ENCODE measurements around the gene DSC3.

DSC3 gene

GRCh38 chr18:30945761-30946160 is 96.8 kb downstream of the DSC3 start:
- no peaks in the 10 kb centered on the region for H3K27me3 ChIP-seq (ENCODE audit: control insufficient read depth, insufficient read depth, low read length)
- no peak for DNase-seq (ENCODE audit: low read depth, low spot score)
- no peaks in the 10 kb centered on the region for H3K36me3 ChIP-seq (ENCODE audit: control insufficient read depth, insufficient read depth, low read length)
- H3K4me3 ChIP-seq (ENCODE audit: low read length), result no peak overlapping the region
- WGBS (ENCODE audit: insufficient coverage, insufficient read length), result no CpG with 5 or more reads among the region's 8 CpGs
- no peaks in the 10 kb centered on the region for H3K4me1 ChIP-seq (ENCODE audit: control insufficient read depth, insufficient read depth, low read length)
- H3K9me3 ChIP-seq (ENCODE audit: control insufficient read depth, insufficient read depth, low read length), result no peaks in the 10 kb centered on the region
- no peak overlapping the region for H3K27ac ChIP-seq (ENCODE audit: low read length)

- DNase-seq (ENCODE audit: low read depth, low spot score), result no peak
- WGBS (ENCODE audit: insufficient coverage, insufficient read length), result no CpG with 5 or more reads among the region's 3 CpGs
- Histone ChIP-seq H3K4me3 (ENCODE audit: low read length) (no peak overlapping the region), H3K4me1 (ENCODE audit: control insufficient read depth, insufficient read depth, low read length) (no peaks in the 10 kb centered on the region), H3K9me3 (ENCODE audit: control insufficient read depth, insufficient read depth, low read length) (no peaks in the 10 kb centered on the region), H3K27ac (ENCODE audit: low read length) (no peak overlapping the region), H3K36me3 (ENCODE audit: control insufficient read depth, insufficient read depth, low read length) (no peaks in the 10 kb centered on the region), H3K27me3 (ENCODE audit: control insufficient read depth, insufficient read depth, low read length) (no peaks in the 10 kb centered on the region)
These were observed 97.6 kb downstream of the DSC3 start for GRCh38 chr18:30944773-30945417.

- Histone ChIP-seq H3K27me3 (ENCODE audit: control insufficient read depth, insufficient read depth, low read length) (no peaks in the 10 kb centered on the region), H3K9me3 (ENCODE audit: control insufficient read depth, insufficient read depth, low read length) (no peaks in the 10 kb centered on the region), H3K27ac (ENCODE audit: low read length) (no peak overlapping the region), H3K4me1 (ENCODE audit: control insufficient read depth, insufficient read depth, low read length) (no peaks in the 10 kb centered on the region), H3K36me3 (ENCODE audit: control insufficient read depth, insufficient read depth, low read length) (no peaks in the 10 kb centered on the region), H3K4me3 (ENCODE audit: low read length) (no peak overlapping the region)
- no peak for DNase-seq (ENCODE audit: low read depth, low spot score)
These were observed 101.5 kb downstream of the DSC3 start for GRCh38 chr18:30940952-30941539.
